Astrocyte (in vitro differentiated cells and primary cell): ENCODE results near the gene AFF2.

Experiments used
- EZH2 ChIP-seq: IDR thresholded peaks from 2 replicates; pipeline ENCODE4 v1.6.1; 2012; ENCODE audit warnings: mild to moderate bottlenecking, low read length, inconsistent platforms; ENCODE audit not compliant: insufficient read depth
- TF ChIP-seq, protein P1 (sequence below): IDR thresholded peaks from 2 replicates; pipeline ENCODE4 v1.5.1; 2011; ENCODE audit warnings: low read depth, mild to moderate bottlenecking, inconsistent platforms, low read length, moderate library complexity; ENCODE audit not compliant: insufficient read depth

DNA sequence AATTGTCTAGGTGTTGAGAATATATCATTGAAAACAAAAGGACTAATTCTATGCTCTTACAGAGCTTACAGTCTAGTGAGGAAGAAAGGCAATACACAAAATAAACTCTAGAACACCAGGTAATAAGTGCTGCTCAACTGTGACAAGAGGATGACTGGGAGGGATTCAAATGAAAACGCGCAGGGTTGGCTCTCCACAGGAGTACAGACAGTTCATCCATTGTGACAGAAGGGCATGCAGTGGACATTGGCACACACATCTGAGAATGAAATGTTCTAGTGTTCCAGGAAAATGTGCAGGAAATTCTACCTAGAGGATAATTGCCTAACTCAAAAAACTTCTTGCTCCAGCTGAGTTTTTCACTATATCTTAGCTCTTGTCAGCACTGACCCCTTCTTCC is 512.7 kb downstream of the AFF2 start:
- TF ChIP-seq EZH2 = no peak
- TF ChIP-seq, protein P1, sequence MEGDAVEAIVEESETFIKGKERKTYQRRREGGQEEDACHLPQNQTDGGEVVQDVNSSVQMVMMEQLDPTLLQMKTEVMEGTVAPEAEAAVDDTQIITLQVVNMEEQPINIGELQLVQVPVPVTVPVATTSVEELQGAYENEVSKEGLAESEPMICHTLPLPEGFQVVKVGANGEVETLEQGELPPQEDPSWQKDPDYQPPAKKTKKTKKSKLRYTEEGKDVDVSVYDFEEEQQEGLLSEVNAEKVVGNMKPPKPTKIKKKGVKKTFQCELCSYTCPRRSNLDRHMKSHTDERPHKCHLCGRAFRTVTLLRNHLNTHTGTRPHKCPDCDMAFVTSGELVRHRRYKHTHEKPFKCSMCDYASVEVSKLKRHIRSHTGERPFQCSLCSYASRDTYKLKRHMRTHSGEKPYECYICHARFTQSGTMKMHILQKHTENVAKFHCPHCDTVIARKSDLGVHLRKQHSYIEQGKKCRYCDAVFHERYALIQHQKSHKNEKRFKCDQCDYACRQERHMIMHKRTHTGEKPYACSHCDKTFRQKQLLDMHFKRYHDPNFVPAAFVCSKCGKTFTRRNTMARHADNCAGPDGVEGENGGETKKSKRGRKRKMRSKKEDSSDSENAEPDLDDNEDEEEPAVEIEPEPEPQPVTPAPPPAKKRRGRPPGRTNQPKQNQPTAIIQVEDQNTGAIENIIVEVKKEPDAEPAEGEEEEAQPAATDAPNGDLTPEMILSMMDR = no peak
